NCI-H2196 (cell line): ENCODE measurements around the gene KLB.
A peak's percentile ranks its signal among the peaks of the same experiment; 100 is the strongest.
"Not testable (repeated sequence)": the region's sequence is repeated elsewhere in the genome, so short reads cannot be mapped to it uniquely, and the experiment has no call there.

ENCODE experiments used
- DNase-seq: peaks from one replicate; lab custom pipeline; 2025; ENCODE audit not compliant: unreplicated experiment; lab: John Stamatoyannopoulos, UW

The KLB gene

DNA sequence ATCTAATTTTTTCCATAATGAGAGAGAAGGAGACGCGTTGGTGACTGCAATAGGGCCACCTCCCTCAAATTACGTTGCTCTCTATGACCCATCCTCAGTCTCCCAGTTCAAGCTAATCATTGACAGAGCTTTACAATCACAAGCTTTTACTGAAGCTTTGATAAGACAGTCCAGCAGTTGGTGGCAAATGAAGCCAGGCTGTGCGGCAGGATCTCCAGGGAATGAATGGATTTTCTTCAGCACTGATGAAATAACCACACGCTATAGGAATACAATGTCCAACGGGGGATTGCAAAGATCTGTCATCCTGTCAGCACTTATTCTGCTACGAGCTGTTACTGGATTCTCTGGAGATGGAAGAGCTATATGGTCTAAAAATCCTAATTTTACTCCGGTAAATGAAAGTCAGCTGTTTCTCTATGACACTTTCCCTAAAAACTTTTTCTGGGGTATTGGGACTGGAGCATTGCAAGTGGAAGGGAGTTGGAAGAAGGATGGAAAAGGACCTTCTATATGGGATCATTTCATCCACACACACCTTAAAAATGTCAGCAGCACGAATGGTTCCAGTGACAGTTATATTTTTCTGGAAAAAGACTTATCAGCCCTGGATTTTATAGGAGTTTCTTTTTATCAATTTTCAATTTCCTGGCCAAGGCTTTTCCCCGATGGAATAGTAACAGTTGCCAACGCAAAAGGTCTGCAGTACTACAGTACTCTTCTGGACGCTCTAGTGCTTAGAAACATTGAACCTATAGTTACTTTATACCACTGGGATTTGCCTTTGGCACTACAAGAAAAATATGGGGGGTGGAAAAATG, at the start of gene KLB:
Gene KLB (plus strand): TSS at position 168 of the 821 bp plus-strand sequence. CDS start 20 bp downstream, at position 188.
- no peak for DNase-seq

- DNase-seq, result no peak
Measured at GRCh38 chr4:39357002-39357401, 49.7 kb upstream of the KLB start.

DNA sequence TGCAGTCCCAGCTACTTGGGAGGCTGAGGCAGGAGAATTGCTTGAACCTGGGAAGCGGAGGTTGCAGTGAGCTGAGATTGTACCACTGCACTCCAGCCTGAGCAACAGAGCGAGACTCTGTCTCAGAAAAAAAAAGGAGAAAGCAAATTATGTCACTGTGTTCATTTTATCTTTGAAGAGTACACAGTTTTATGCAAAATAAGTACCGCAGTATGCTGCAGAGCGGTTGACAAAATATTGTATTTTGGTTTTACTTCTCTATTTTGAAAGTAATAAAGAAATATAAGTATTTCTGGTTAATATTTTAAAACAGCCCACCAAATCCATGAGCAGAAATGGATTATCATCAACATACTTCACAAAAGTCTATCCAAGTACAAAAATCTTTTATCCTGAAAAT, 46.1 kb upstream of the KLB start:
- DNase-seq, result not testable (repeated sequence)

DNA sequence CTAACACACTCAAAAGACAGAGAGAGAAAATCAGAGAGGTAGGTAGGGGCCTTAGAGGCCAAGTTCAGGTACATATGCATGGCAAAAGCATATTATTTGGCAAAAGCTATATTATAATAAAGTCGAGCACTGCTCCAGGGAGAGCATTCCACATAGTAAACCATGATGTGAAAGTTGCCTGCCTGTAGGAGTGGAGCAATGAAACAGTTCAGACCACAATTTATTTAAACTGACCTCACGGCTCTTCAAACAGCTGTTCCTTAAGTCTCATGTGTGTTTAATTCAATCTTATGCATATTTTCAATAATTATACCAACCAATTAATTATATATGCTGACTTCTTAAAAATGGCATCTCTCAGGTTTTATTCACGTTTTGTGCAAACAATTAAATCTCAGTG, 43.9 kb upstream of the KLB start:
- no peak for DNase-seq

- DNase-seq, result no peak
Measured at GRCh38 chr4:39363773-39364393, 42.8 kb upstream of the KLB start.

DNA sequence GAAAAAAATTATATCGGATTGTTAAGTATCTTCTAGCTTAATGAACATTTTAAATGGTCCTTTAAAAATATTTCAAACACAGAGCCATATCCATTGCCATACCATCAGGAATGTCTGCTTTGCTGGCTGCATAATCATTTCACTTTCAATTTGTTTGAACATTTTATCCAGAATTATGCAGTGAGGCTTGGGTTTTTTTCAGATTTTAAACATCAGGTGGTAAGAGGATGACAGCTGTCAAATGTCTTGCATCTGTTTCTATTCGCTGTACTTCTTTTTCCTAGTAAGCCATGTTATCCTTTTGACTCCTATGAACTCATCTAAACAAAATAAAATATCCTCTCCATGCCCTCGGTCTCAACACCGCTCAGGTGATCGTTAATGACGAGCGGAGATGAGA, 41.4 kb upstream of the KLB start:
- DNase-seq, result no peak

DNA sequence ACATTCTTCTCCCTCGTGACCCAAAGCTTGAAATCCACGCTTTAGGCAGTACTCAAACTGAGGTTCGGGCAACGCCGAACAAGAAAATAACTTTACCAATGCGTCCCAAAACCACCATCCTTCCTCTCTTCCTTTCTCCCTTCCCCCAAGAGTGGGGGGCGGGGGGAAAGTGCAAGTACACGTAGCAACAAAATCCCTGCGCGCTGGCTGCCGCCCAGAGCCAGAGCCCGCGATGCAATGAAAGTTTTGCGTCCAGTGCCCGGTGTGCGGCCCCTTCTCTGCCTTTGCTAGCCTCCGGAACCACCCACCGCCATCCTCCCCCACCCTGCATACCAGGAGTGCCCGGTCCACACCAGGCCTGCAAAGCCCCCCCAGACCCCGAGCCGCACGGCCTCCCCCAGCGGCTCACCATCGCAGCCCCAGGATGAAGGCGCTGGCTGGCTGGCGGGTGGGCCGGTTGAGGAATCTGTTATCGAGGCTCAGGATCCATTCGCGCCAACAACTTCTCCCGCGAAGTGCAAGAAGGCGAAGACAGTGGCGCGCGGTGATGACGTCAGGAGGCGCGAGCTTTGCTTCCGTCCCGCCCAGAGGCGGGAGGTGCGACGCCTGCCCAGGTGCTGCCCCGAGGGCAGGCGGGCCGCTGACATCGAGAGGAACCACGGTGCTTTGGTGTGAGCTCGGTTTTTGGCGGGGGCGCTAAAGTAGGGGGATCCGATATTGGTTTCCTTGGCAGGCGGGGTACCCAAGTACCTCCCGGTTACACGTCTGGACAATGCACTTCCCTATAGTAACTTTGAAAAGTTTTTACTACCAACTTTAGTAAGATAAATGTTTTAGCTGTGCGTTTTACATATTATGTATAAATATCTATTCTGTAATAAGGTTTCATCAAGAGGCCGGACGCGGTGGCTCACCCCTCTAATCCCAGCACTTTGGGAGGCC, 40.6 kb upstream of the KLB start, which contains the start of gene RFC1:
Gene RFC1 (minus strand): TSS at position 533 of the 942 bp plus-strand sequence. CDS start 121 bp downstream, at position 412.
- DNase-seq, result peak; percentile 97

DNA sequence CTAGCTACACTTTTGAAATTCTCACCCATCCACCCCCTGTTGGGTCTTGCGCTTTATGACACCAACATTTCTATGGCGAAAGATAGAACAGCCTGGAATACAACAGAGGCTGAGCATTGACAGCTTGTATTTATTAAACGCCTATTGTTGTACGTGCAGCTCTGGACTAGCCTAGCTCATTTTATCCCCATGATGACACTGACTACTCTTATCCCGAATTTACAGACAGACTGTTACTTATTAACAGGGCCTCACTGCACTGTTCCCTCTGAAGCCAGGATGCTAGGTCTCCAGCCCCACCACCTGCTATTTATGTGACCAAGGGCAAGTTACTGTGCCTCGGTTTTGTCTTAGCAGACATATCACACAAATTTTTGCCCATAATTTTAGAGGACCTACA, 39.6 kb upstream of the KLB start:
- no peak for DNase-seq

DNA sequence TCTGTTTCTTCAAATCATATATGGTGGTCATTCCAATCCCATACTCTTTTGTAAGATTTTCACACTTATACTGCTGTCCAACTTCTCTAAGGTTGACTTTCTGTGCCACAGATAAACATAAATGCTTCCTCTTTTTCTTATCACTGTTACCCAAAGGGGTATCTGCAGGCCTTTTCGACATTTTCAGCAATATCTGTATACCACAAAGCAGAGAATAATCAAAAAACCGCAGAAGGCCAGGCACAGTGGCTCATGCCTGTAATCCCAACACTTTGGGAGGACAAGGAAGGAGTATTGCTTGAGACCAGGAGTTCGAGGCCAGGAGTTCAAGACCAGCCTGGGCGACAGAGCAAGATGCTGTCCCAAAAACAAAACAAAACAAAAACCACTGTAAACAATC, 37.4 kb upstream of the KLB start:
- DNase-seq, result no peak

GRCh38 chr4:39371209-39371608, 35.5 kb upstream of the KLB start:
- DNase-seq, result not testable (repeated sequence)

DNA sequence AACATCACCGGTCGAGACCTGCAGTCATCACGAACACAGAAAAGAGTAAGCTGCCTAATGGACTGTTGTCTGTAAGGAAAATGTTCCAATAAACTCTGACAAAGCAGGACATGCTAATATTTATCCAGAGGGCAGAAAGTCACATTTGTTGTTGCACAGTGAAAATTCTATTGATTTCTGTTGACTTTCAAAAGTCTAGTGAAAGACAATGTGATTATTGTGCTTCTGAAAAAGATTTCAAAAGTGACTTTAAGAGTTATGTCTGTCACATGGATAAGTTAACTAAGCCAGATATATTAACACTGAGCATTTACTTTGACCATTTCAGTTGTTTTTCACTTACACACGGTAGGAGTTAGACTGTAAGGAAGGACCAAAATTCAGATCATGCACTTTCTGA, 31.3 kb upstream of the KLB start:
- DNase-seq, result no peak

- DNase-seq, result no peak
Measured at GRCh38 chr4:39383690-39384089, 23.0 kb upstream of the KLB start.

GRCh38 chr4:39384563-39384962, 22.2 kb upstream of the KLB start:
- no peak for DNase-seq

GRCh38 chr4:39390603-39391002, 16.1 kb upstream of the KLB start:
- DNase-seq, result no peak

DNA sequence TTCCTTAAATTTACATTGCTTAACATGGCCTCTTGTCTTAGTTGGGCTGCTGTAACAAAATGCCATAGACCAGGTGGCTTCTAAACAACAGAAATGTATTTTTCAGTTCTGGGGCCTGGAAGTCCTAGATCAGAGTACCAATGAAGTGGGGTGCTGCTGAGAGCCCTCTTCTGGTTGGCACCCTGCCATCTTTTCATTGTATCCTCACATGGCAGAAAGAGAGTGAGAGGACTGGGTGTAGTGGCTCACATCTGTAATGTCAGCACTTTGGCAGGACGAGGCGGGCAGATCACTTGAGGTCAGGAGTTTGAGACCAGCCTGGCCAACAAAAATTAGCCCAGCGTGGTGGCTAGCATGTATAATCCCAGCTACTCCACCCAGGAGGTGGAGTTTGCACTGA, 12.0 kb upstream of the KLB start:
- DNase-seq, result no peak

GRCh38 chr4:39401640-39402039, 5.1 kb upstream of the KLB start:
- DNase-seq, result not testable (repeated sequence)

GRCh38 chr4:39407584-39407885, 805 bp downstream of the KLB start:
- no peak for DNase-seq

DNA sequence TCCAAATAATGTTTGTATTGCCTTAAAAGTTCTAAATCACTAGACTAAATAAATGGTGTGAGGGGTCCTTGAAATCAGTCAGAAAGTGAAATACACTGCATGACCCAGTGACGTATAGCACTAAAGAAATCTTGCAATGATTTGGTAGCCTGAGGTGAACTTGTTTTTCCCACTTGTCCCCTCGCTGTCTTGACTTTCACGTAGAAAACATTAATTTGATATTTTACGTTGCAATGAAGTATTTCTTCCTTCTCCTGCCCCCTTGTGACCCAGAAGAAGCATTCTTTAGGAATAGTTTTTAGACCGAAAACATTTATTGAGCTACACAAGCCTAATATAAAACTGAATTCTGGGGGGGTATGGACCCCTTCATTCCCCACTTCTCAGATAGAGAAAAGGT, 3.7 kb downstream of the KLB start:
- DNase-seq, result no peak

GRCh38 chr4:39411561-39411960, 4.8 kb downstream of the KLB start:
- DNase-seq, result not testable (repeated sequence)

DNA sequence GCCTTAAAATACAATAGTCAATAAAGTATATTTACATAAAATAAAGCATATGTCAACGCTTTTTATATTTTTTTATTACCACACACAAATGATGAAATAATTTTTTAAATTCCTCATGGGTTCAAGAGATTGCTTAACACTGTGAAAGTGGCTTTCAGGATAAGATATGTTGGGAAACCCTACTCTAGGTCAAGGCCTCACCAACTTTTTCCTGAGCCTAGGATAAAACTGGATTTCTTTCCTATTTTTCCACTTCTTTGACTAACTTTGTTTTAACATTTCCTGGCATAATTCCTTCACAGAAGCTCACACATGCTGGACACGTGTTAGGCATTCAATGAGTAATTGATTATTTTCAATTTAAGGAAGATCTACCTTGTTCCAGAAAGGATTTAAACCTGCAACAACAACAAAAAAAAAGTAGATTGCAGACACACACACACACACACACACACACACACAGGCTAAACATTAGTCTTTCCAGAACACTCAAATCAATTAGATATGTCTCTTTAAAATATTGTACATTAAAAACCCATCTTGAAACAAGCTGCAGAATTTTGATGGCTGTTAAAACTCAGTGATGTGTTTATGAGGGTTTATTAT, 9.1 kb downstream of the KLB start:
- no peak for DNase-seq

- no peak for DNase-seq
Measured at GRCh38 chr4:39422247-39422646, 15.5 kb downstream of the KLB start.
